ENCODE data around the gene CAB39.

Gene CAB39

GRCh38 chr2:230785346-230785745 lies 72.7 kb downstream of the CAB39 start:
- no peak for DNase-seq (ENCODE audit: low read depth)

GRCh38 chr2:230787101-230787500 lies 74.5 kb downstream of the CAB39 start:
- no peak for DNase-seq (ENCODE audit: low read depth)

- DNase-seq (ENCODE audit: low read depth): no peak
Measured at GRCh38 chr2:230788554-230789175, 76.0 kb downstream of the CAB39 start.

GRCh38 chr2:230790981-230791380 lies 78.3 kb downstream of the CAB39 start:
- no peak for DNase-seq (ENCODE audit: low read depth)

GRCh38 chr2:230793572-230794359 lies 81.1 kb downstream of the CAB39 start:
- DNase-seq (ENCODE audit: low read depth): peak; percentile 56

GRCh38 chr2:230794497-230794896 lies 81.9 kb downstream of the CAB39 start:
- no peak for DNase-seq (ENCODE audit: low read depth)

GRCh38 chr2:230795856-230796255 lies 83.2 kb downstream of the CAB39 start:
- DNase-seq (ENCODE audit: low read depth): no peak

- no peak for DNase-seq (ENCODE audit: low read depth)
Measured at GRCh38 chr2:230796280-230796862, 83.7 kb downstream of the CAB39 start.

- DNase-seq (ENCODE audit: low read depth): no peak
Measured at GRCh38 chr2:230797515-230798495, 85.2 kb downstream of the CAB39 start.

GRCh38 chr2:230798769-230799399 lies 86.2 kb downstream of the CAB39 start:
- DNase-seq (ENCODE audit: low read depth): no peak

- no peak for DNase-seq (ENCODE audit: low read depth)
Measured at GRCh38 chr2:230805353-230806017, 92.8 kb downstream of the CAB39 start.

- no peak for DNase-seq (ENCODE audit: low read depth)
Measured at GRCh38 chr2:230807729-230808128, 95.1 kb downstream of the CAB39 start.

GRCh38 chr2:230809015-230809414 lies 96.4 kb downstream of the CAB39 start:
- no peak for DNase-seq (ENCODE audit: low read depth)

GRCh38 chr2:230809677-230810251 lies 97.1 kb downstream of the CAB39 start:
- no peak for DNase-seq (ENCODE audit: low read depth)

- no peak for DNase-seq (ENCODE audit: low read depth)
Measured at GRCh38 chr2:230811508-230811907, 98.9 kb downstream of the CAB39 start.

GRCh38 chr2:230812033-230812432 lies 99.4 kb downstream of the CAB39 start:
- no peak for DNase-seq (ENCODE audit: low read depth)

GRCh38 chr2:230814616-230815015 lies 102.0 kb downstream of the CAB39 start:
- no peak for DNase-seq (ENCODE audit: low read depth)

- no peak for DNase-seq (ENCODE audit: low read depth)
Measured at GRCh38 chr2:230815088-230815487, 102.4 kb downstream of the CAB39 start.

GRCh38 chr2:230816735-230817134 lies 104.1 kb downstream of the CAB39 start:
- DNase-seq (ENCODE audit: low read depth): no peak

GRCh38 chr2:230819433-230819832 lies 106.8 kb downstream of the CAB39 start:
- no peak for DNase-seq (ENCODE audit: low read depth)

All from activated T-helper 9 cell treated with anti-CD3 and anti-CD28 coated beads, Interleukin-2, amount 50 U/mL, for 16 hours (primary cell).